Prostate gland (tissue), 2 donors: Measurements from ENCODE around the gene ARL6IP5.

ENCODE experiments used
- POLR2A ChIP-seq: fragments of 450-650 bp; IDR thresholded peaks from one replicate; pipeline ENCODE4 v1.6.1; 2016; ENCODE audit warnings: antibody characterized with exemption, mild to moderate bottlenecking
- TF ChIP-seq, protein P1 (sequence below), 4 experiments: fragments of 200-600 bp in 2 of 4; fragments of 450-650 bp in 2 of 4; sonication (generic) in 2 of 4; IDR thresholded peaks; 1 replicate in 3 of 4; 2 replicates in 1 of 4; pipeline ENCODE4 v1.5.1; 2016 to 2019; ENCODE audit warnings: antibody characterized with exemption in 4 of 4, mild to moderate bottlenecking in 2 of 4, moderate library complexity in 2 of 4

DNA sequence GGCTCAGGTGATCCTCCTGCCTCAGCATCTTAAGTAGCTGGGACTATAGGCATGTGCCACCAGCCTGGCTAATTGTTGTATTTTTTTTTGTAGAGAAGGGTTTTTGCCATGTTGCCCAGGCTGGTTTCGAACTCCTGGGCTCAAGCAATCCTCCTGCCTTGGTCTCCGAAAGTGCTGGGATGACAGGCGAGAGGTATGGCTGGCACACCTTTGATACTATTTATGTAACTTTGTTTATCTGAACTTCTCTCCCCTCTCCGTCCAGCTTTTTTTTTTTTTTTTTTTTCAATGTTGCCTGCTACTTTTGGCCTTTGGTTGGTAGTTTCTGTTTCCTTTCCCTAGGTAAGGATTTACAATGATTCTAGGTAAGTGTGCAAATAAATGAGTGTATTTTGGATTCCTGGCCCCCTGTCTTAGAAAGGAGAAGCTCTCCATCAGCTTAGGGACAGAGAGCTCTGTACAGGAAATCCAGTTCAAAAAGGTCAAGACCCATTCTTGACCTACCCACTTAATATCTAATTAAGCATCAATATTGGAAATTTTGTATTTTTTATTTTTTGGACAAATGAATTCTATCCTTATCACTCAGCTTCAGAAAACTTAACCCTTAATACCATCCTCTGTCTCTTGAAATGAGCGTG lies 6.8 kb downstream of the ARL6IP5 start:
- TF ChIP-seq POLR2A = no peak
- TF ChIP-seq, protein P1, sequence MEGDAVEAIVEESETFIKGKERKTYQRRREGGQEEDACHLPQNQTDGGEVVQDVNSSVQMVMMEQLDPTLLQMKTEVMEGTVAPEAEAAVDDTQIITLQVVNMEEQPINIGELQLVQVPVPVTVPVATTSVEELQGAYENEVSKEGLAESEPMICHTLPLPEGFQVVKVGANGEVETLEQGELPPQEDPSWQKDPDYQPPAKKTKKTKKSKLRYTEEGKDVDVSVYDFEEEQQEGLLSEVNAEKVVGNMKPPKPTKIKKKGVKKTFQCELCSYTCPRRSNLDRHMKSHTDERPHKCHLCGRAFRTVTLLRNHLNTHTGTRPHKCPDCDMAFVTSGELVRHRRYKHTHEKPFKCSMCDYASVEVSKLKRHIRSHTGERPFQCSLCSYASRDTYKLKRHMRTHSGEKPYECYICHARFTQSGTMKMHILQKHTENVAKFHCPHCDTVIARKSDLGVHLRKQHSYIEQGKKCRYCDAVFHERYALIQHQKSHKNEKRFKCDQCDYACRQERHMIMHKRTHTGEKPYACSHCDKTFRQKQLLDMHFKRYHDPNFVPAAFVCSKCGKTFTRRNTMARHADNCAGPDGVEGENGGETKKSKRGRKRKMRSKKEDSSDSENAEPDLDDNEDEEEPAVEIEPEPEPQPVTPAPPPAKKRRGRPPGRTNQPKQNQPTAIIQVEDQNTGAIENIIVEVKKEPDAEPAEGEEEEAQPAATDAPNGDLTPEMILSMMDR (IDR thresholded peaks at IDR 0.05) = no peak
